ENCODE results near the gene SNF8. TPM values are rescaled to one million over a fixed set of nuclear protein-coding genes. Genes with fewer than 3 reads are reported as not detected.
A peak's percentile ranks its signal among the peaks of the same experiment; 100 is the strongest.

SNF8 gene
- total RNA-seq, 1 donor from 2014 or later: 168 TPM

DNA sequence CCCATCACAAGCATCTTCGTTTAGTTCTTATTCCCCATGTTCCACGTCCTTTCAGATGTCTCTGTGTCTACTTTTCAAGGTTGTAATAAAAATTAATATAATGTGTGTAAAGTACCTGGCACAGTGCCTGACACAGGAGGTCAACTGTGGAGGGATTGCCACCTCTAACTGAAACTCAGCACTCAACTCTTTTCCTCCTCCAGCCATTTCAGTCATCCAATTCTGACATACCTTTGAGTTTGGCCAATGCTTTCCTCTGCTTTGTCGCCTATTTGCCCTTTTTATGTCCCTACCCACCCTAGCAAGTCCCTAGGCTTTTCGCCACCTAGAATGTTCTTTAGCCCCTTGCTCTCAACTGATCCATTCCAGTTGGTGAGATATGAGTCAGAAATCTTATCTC lies 34.9 kb downstream of the SNF8 start:
- peaks cover 15% of the 10 kb centered on the region for H3K36me3 ChIP-seq (ENCODE audit: insufficient read depth, low read length)
- H3K9me3 Mint-ChIP-seq (ENCODE audit: unreplicated experiment): no peaks in the 10 kb centered on the region
- DNase-seq (ENCODE audit: low read depth) (peak; percentile 14), FAIRE-seq (no peak)
- H3K79me2 ChIP-seq (ENCODE audit: insufficient read depth, low read length): peaks cover 63% of the 10 kb centered on the region
- peak overlapping the region; percentile 98 for H3K4me3 Mint-ChIP-seq (ENCODE audit: unreplicated experiment)
- peaks cover 35% of the 10 kb centered on the region for H3K4me1 ChIP-seq (ENCODE audit: insufficient read depth, low read length)
- H3K4me2 ChIP-seq (ENCODE audit: low read length): peak overlapping the region; percentile 94
- no peak for TF ChIP-seq EZH2 (IDR thresholded peaks at IDR 0.05; ENCODE audit: insufficient read depth, low read length)
- TF ChIP-seq, protein P1, sequence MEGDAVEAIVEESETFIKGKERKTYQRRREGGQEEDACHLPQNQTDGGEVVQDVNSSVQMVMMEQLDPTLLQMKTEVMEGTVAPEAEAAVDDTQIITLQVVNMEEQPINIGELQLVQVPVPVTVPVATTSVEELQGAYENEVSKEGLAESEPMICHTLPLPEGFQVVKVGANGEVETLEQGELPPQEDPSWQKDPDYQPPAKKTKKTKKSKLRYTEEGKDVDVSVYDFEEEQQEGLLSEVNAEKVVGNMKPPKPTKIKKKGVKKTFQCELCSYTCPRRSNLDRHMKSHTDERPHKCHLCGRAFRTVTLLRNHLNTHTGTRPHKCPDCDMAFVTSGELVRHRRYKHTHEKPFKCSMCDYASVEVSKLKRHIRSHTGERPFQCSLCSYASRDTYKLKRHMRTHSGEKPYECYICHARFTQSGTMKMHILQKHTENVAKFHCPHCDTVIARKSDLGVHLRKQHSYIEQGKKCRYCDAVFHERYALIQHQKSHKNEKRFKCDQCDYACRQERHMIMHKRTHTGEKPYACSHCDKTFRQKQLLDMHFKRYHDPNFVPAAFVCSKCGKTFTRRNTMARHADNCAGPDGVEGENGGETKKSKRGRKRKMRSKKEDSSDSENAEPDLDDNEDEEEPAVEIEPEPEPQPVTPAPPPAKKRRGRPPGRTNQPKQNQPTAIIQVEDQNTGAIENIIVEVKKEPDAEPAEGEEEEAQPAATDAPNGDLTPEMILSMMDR (IDR thresholded peaks at IDR 0.05; ENCODE audit: insufficient read depth, low read depth, low read length): no peak
- peaks cover 52% of the 10 kb centered on the region for H4K20me1 ChIP-seq (ENCODE audit: insufficient read depth, low read length)
- no peaks in the 10 kb centered on the region for H3K9me3 ChIP-seq (ENCODE audit: insufficient read depth, low read depth, low read length)
- peaks cover 36% of the 10 kb centered on the region for H3K4me1 Mint-ChIP-seq (ENCODE audit: low read depth, unreplicated experiment)
- H2AFZ ChIP-seq (ENCODE audit: low read depth, low read length): no peak overlapping the region
- peak overlapping the region; percentile 19 for H3K27ac ChIP-seq (ENCODE audit: low read depth, low read length)
- H3K27ac Mint-ChIP-seq (ENCODE audit: unreplicated experiment): peak overlapping the region; percentile 86
- H3K27me3 ChIP-seq (ENCODE audit: insufficient read depth, low read length): no peaks in the 10 kb centered on the region
- H3K36me3 Mint-ChIP-seq (ENCODE audit: low read depth, unreplicated experiment): peaks cover 18% of the 10 kb centered on the region
- peak overlapping the region; percentile 93 for H3K4me3 ChIP-seq (ENCODE audit: insufficient read depth, low read depth, low read length)
- H3K9ac ChIP-seq (ENCODE audit: low read length): peak overlapping the region; percentile 92
- H3K27me3 Mint-ChIP-seq (ENCODE audit: low read depth, unreplicated experiment): no peaks in the 10 kb centered on the region

DNA sequence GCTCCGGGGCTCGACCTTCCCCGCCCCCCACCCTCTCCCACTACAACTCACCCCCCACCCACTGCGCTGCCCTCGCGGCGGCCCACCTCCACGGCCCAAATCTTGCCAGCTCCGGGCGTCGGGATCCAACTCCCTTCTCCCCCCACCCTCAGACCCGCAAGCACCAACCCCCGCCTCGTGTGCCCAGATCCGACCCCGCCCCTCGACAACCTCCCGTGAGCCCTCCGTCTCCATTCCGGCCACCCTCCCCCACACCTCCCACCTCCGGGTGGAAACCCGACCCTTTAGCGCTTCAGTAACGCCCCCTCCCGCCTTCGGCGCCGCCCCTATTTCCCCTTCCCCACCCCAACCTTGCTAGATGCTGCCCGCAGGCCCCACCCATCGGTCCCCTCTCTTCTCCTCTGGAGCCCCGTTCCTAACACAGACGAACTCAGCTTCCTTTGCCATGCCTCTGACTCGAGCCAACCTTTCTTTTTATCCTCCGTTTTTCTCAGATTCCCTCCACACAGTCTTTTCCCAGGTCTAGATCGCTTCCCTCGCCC lies 35.7 kb downstream of the SNF8 start:
- no peaks in the 10 kb centered on the region for H3K27me3 ChIP-seq (ENCODE audit: insufficient read depth, low read length)
- Mint-ChIP-seq H3K27me3 (ENCODE audit: low read depth, unreplicated experiment) (no peaks in the 10 kb centered on the region), H3K9me3 (ENCODE audit: unreplicated experiment) (no peaks in the 10 kb centered on the region), H3K4me3 (ENCODE audit: unreplicated experiment) (peak overlapping the region; percentile 98), H3K4me1 (ENCODE audit: low read depth, unreplicated experiment) (peaks cover 34% of the 10 kb centered on the region), H3K36me3 (ENCODE audit: low read depth, unreplicated experiment) (peaks cover 14% of the 10 kb centered on the region), H3K27ac (ENCODE audit: unreplicated experiment) (peak overlapping the region; percentile 86)
- peak overlapping the region; percentile 91 for H3K27ac ChIP-seq (ENCODE audit: low read depth, low read length)
- FAIRE-seq (no peak), DNase-seq (ENCODE audit: low read depth) (peak; percentile 76)
- peaks cover 35% of the 10 kb centered on the region for H3K4me1 ChIP-seq (ENCODE audit: insufficient read depth, low read length)
- H3K9ac ChIP-seq (ENCODE audit: low read length): peak overlapping the region; percentile 92
- no peaks in the 10 kb centered on the region for H3K9me3 ChIP-seq (ENCODE audit: insufficient read depth, low read depth, low read length)
- peak overlapping the region; percentile 94 for H3K4me2 ChIP-seq (ENCODE audit: low read length)
- no peak overlapping the region for H2AFZ ChIP-seq (ENCODE audit: low read depth, low read length)
- peaks cover 46% of the 10 kb centered on the region for H4K20me1 ChIP-seq (ENCODE audit: insufficient read depth, low read length)
- TF ChIP-seq EZH2 (IDR thresholded peaks at IDR 0.05; ENCODE audit: insufficient read depth, low read length): no peak
- TF ChIP-seq, protein P1 (IDR thresholded peaks at IDR 0.05; ENCODE audit: insufficient read depth, low read depth, low read length): no peak
- peaks cover 13% of the 10 kb centered on the region for H3K36me3 ChIP-seq (ENCODE audit: insufficient read depth, low read length)
- H3K79me2 ChIP-seq (ENCODE audit: insufficient read depth, low read length): peaks cover 55% of the 10 kb centered on the region
- H3K4me3 ChIP-seq (ENCODE audit: insufficient read depth, low read depth, low read length): peak overlapping the region; percentile 93
